Endothelial cell (in vitro differentiated cells): ENCODE measurements around the gene TEDC1. TPM values are rescaled to one million over a fixed set of nuclear protein-coding genes. Genes with fewer than 3 reads are reported as not detected.

Experiments
- DNase-seq: peaks from one replicate; pipeline ENCODE4 v3.0.0; 2021; ENCODE audit warnings: low spot score
- H3K27ac Mint-ChIP-seq: one replicate; pipeline ENCODE4 v1.8.0; 2021; ENCODE audit warnings: mixed read lengths, inconsistent platforms; ENCODE audit not compliant: unreplicated experiment
- H3K27me3 Mint-ChIP-seq: one replicate; pipeline ENCODE4 v1.8.0; 2021; ENCODE audit warnings: mild to moderate bottlenecking, moderate library complexity, mixed read lengths, inconsistent platforms; ENCODE audit not compliant: unreplicated experiment
- H3K36me3 Mint-ChIP-seq: one replicate; pipeline ENCODE4 v1.8.0; 2021; ENCODE audit warnings: mild to moderate bottlenecking, low read depth, mixed read lengths, inconsistent platforms; ENCODE audit not compliant: unreplicated experiment
- H3K4me1 Mint-ChIP-seq: one replicate; pipeline ENCODE4 v1.8.0; 2021; ENCODE audit warnings: mild to moderate bottlenecking, mixed read lengths, inconsistent platforms; ENCODE audit not compliant: unreplicated experiment
- H3K4me3 Mint-ChIP-seq: one replicate; pipeline ENCODE4 v1.8.0; 2021; ENCODE audit warnings: mild to moderate bottlenecking, mixed read lengths, inconsistent platforms; ENCODE audit not compliant: unreplicated experiment
- H3K9me3 Mint-ChIP-seq: one replicate; pipeline ENCODE4 v1.8.0; 2021; ENCODE audit warnings: mixed read lengths, inconsistent platforms; ENCODE audit not compliant: unreplicated experiment
- CTCF ChIP-seq: fragments of 200-600 bp; sonication (generic); IDR thresholded peaks from one replicate; pipeline ENCODE4 v1.5.0; 2021; ENCODE audit warnings: antibody characterized with exemption; ENCODE audit not compliant: unreplicated experiment
- total RNA-seq: library from RNA; stranded (reverse); fragmentation: NEBNext Ultra II Directional; extraction: Animal tissue kit (Norgen Biotek cat#: 25700); gene quantifications from one replicate; pipeline ENCODE4 v1.2.1, GENCODE V29; 2021; ENCODE audit not compliant: unreplicated experiment

Gene TEDC1
- total RNA-seq, 1 donor from 2014 or later, result 11.5 TPM

- Mint-ChIP-seq H3K9me3 (no peaks in the 10 kb centered on the region), H3K36me3 (peaks cover 7% of the 10 kb centered on the region), H3K4me1 (peaks cover 13% of the 10 kb centered on the region), H3K4me3 (peak overlapping the region; percentile 73), H3K27me3 (peaks cover 33% of the 10 kb centered on the region), H3K27ac (peak overlapping the region; percentile 95)
- no peak for DNase-seq
- TF ChIP-seq CTCF, result no peak
Measured at GRCh38 chr14:105482486-105483110, 8.4 kb upstream of the TEDC1 start.

- Mint-ChIP-seq H3K4me1 (peaks cover 12% of the 10 kb centered on the region), H3K36me3 (peaks cover 7% of the 10 kb centered on the region), H3K27ac (no peak overlapping the region), H3K27me3 (peaks cover 39% of the 10 kb centered on the region), H3K9me3 (no peaks in the 10 kb centered on the region), H3K4me3 (no peak overlapping the region)
- TF ChIP-seq CTCF, result no peak
- no peak for DNase-seq
Measured at GRCh38 chr14:105483300-105484068, 7.6 kb upstream of the TEDC1 start.

- no peaks in the 10 kb centered on the region for H3K9me3 Mint-ChIP-seq
- H3K27ac Mint-ChIP-seq, result peak overlapping the region; percentile 65
- peaks cover 12% of the 10 kb centered on the region for H3K4me1 Mint-ChIP-seq
- TF ChIP-seq CTCF, result no peak
- H3K4me3 Mint-ChIP-seq, result peak overlapping the region; percentile 77
- peaks cover 7% of the 10 kb centered on the region for H3K36me3 Mint-ChIP-seq
- no peak for DNase-seq
- peaks cover 38% of the 10 kb centered on the region for H3K27me3 Mint-ChIP-seq
Measured at GRCh38 chr14:105484069-105484996, 6.7 kb upstream of the TEDC1 start.

GRCh38 chr14:105484997-105485393 is 6.1 kb upstream of the TEDC1 start:
- Mint-ChIP-seq H3K36me3 (peaks cover 4% of the 10 kb centered on the region), H3K27me3 (peaks cover 34% of the 10 kb centered on the region), H3K4me1 (peaks cover 12% of the 10 kb centered on the region), H3K4me3 (no peak overlapping the region), H3K9me3 (no peaks in the 10 kb centered on the region), H3K27ac (no peak overlapping the region)
- TF ChIP-seq CTCF, result no peak
- no peak for DNase-seq
